H9 (cell line): ENCODE data around the gene DDO. TPM values are rescaled to one million over a fixed set of nuclear protein-coding genes. Genes with fewer than 3 reads are reported as not detected.

Experiments
- DNase-seq: peaks from one replicate; pipeline ENCODE4 v3.0.0-alpha.2; 2017
- H2AFZ ChIP-seq: one replicate; pipeline ENCODE4 v1.6.1; 2013; ENCODE audit warnings: mild to moderate bottlenecking, low read length, control low read depth, moderate library complexity
- H2AK5ac ChIP-seq: 2 replicates; pipeline ENCODE4 v1.6.1; 2013; ENCODE audit warnings: low read length, control low read depth, mixed read lengths; ENCODE audit not compliant: insufficient read length
- H2BK120ac ChIP-seq: one replicate; pipeline ENCODE4 v1.6.1; 2013; ENCODE audit warnings: low read depth, mild to moderate bottlenecking, low read length, control low read depth, inconsistent platforms; ENCODE audit not compliant: poor library complexity, severe bottlenecking
- H2BK12ac ChIP-seq: 2 replicates; pipeline ENCODE4 v1.6.1; 2013; ENCODE audit warnings: low read length, control low read depth, mixed read lengths, low read depth; ENCODE audit not compliant: insufficient read length
- H2BK15ac ChIP-seq: 2 replicates; pipeline ENCODE4 v1.6.1; 2013; ENCODE audit warnings: low read depth, low read length, control low read depth
- H2BK20ac ChIP-seq: one replicate; pipeline ENCODE4 v1.6.1; 2013; ENCODE audit warnings: low read depth, mild to moderate bottlenecking, low read length, control low read depth, inconsistent platforms; ENCODE audit not compliant: poor library complexity, severe bottlenecking
- H2BK5ac ChIP-seq: 2 replicates; pipeline ENCODE4 v1.6.1; 2013; ENCODE audit warnings: low read length, control low read depth, mixed read lengths; ENCODE audit not compliant: insufficient read length
- H3K14ac ChIP-seq: 2 replicates; pipeline ENCODE4 v1.6.1; 2013; ENCODE audit warnings: low read length, control low read depth; ENCODE audit not compliant: insufficient read depth
- H3K18ac ChIP-seq: 2 replicates; pipeline ENCODE4 v1.6.1; 2013; ENCODE audit warnings: low read depth, mild to moderate bottlenecking, mixed read lengths, low read length, control low read depth; ENCODE audit not compliant: insufficient read length
- H3K23ac ChIP-seq: 2 replicates; pipeline ENCODE4 v1.6.1; 2013; ENCODE audit warnings: low read length, control low read depth, mixed read lengths, low read depth; ENCODE audit not compliant: insufficient read length
- H3K23me2 ChIP-seq: 2 replicates; pipeline ENCODE4 v1.6.1; 2013; ENCODE audit warnings: low read depth, mild to moderate bottlenecking, mixed read lengths, low read length, control low read depth; ENCODE audit not compliant: insufficient read length, poor library complexity, severe bottlenecking
- H3K27ac ChIP-seq: 2 replicates; pipeline ENCODE4 v1.5.1; 2013; ENCODE audit warnings: low read length, control low read depth, mixed read lengths, low read depth; ENCODE audit not compliant: insufficient read length
- H3K27me3 ChIP-seq: 2 replicates; pipeline ENCODE4 v1.6.1; 2013; ENCODE audit warnings: low read length, control low read depth, inconsistent platforms; ENCODE audit not compliant: insufficient read depth
- H3K4ac ChIP-seq: 2 replicates; pipeline ENCODE4 v1.6.1; 2013; ENCODE audit warnings: low read depth, mild to moderate bottlenecking, control low read depth, inconsistent platforms, low read length, moderate library complexity
- H3K4me1 ChIP-seq: 2 replicates; pipeline ENCODE4 v1.6.1; 2013; ENCODE audit warnings: low read length, control low read depth, inconsistent platforms; ENCODE audit not compliant: insufficient read depth
- H3K4me2 ChIP-seq: 2 replicates; pipeline ENCODE4 v1.6.1; 2013; ENCODE audit warnings: low read length, control low read depth, mixed read lengths; ENCODE audit not compliant: insufficient read length, insufficient read depth
- H3K56ac ChIP-seq: 2 replicates; pipeline ENCODE4 v1.6.1; 2013; ENCODE audit warnings: low read depth, mild to moderate bottlenecking, mixed read lengths, low read length, control low read depth; ENCODE audit not compliant: insufficient read length
- H3K79me1 ChIP-seq: 2 replicates; pipeline ENCODE4 v1.6.1; 2013; ENCODE audit warnings: low read depth, mild to moderate bottlenecking, moderate library complexity, low read length, control low read depth, inconsistent platforms; ENCODE audit not compliant: insufficient read depth, poor library complexity, severe bottlenecking
- H3K79me2 ChIP-seq: 2 replicates; pipeline ENCODE4 v1.6.1; 2013; ENCODE audit warnings: low read length, control low read depth, inconsistent platforms; ENCODE audit not compliant: insufficient read depth
- H3K9ac ChIP-seq: 2 replicates; pipeline ENCODE4 v1.6.1; 2013; ENCODE audit warnings: low read length, control low read depth, mixed read lengths; ENCODE audit not compliant: insufficient read length; ENCODE audit errors: extremely low read depth
- H3K9me3 ChIP-seq: one replicate; pipeline ENCODE4 v1.6.1; 2013; ENCODE audit warnings: low read depth, low read length, inconsistent platforms; ENCODE audit not compliant: control insufficient read depth
- H3T11ph ChIP-seq: one replicate; pipeline ENCODE4 v1.6.1; 2013; ENCODE audit warnings: mild to moderate bottlenecking, low read length, control low read depth, inconsistent platforms
- H4K20me1 ChIP-seq: one replicate; pipeline ENCODE4 v1.6.1; 2013; ENCODE audit not compliant: control insufficient read depth, insufficient read length, insufficient read depth
- H4K5ac ChIP-seq: 2 replicates; pipeline ENCODE4 v1.6.1; 2013; ENCODE audit warnings: low read depth, mild to moderate bottlenecking, mixed read lengths, low read length, control low read depth; ENCODE audit not compliant: insufficient read length
- H4K8ac ChIP-seq: replicated peaks from 2 replicates; pipeline ENCODE4 v1.6.1; 2013; ENCODE audit warnings: low read length, control low read depth, mixed read lengths, low read depth; ENCODE audit not compliant: insufficient read length
- H4K91ac ChIP-seq: 2 replicates; pipeline ENCODE4 v1.6.1; 2013; ENCODE audit warnings: low read depth, mild to moderate bottlenecking, moderate library complexity, mixed read lengths, low read length, control low read depth; ENCODE audit not compliant: insufficient read length
- H3K27ac Mint-ChIP-seq, 3 experiments: 2 replicates in 2 of 3; 3 replicates in 1 of 3; pipeline ENCODE4 v1.8.0; 2020 to 2021; ENCODE audit warnings: mixed read lengths in 3 of 3, mild to moderate bottlenecking in 1 of 3, moderate library complexity in 1 of 3
- H3K27me3 Mint-ChIP-seq: 2 replicates; pipeline ENCODE4 v1.8.0; 2021; ENCODE audit warnings: low read depth, mild to moderate bottlenecking, moderate library complexity, mixed read lengths
- H3K36me3 Mint-ChIP-seq, 3 experiments: 2 replicates in 2 of 3; 3 replicates in 1 of 3; pipeline ENCODE4 v1.8.0; 2020 to 2021; ENCODE audit warnings: low read depth in 3 of 3, mixed read lengths in 3 of 3; ENCODE audit not compliant: insufficient read depth in 1 of 3
- H3K4me1 Mint-ChIP-seq, 2 experiments: 2 replicates each; pipeline ENCODE4 v1.8.0; 2020; ENCODE audit warnings: mixed read lengths in 2 of 2
- H3K4me3 Mint-ChIP-seq, 2 experiments: 2 replicates in 1 of 2; 3 replicates in 1 of 2; pipeline ENCODE4 v1.8.0; 2020 to 2021; ENCODE audit warnings: mild to moderate bottlenecking in 2 of 2, mixed read lengths in 2 of 2, moderate library complexity in 1 of 2
- H3K9me3 Mint-ChIP-seq, 2 experiments: 2 replicates in 1 of 2; 3 replicates in 1 of 2; pipeline ENCODE4 v1.8.0; 2020; ENCODE audit warnings: mild to moderate bottlenecking in 2 of 2, mixed read lengths in 2 of 2, moderate library complexity in 1 of 2
- CTCF ChIP-seq: fragments of 200-600 bp; sonication (generic); conservative IDR thresholded peaks from 3 replicates; pipeline ENCODE4 v1.8.0; 2021; ENCODE audit warnings: antibody characterized with exemption, mild to moderate bottlenecking
- whole genome bisulfite sequencing: extraction: QIAGEN DNeasy Blood & Tissue Kit; methylation state at CpG from one replicate; pipeline ENCODE4 v1.1.7; 2013; ENCODE audit warnings: missing lambda C conversion rate, low lambda C conversion rate, mixed read lengths; ENCODE audit not compliant: insufficient read length; ENCODE audit errors: extremely low coverage; 5-methylcytosine and 5-hydroxymethylcytosine counted together
- total RNA-seq: library from RNA; stranded (reverse); gene quantifications from 2 replicates; pipeline ENCODE4 v1.2.1, GENCODE V29; 2021

The DDO gene
- total RNA-seq, 1 experiment from 2014 or later = not detected

GRCh38 chr6:110449541-110449895 is 34.1 kb upstream of the DDO start:
- H3K9me3 Mint-ChIP-seq = peaks cover 0 to 2% of the 10 kb centered on the region in 2 experiments; a peak in 1 of 5 replicates
- TF ChIP-seq CTCF = no peak
- H3K27me3 Mint-ChIP-seq = no peaks in the 10 kb centered on the region; the same call in 1 of the 2 replicates
- Histone ChIP-seq H2AFZ (no peak overlapping the region), H3K23me2 (no peaks in the 10 kb centered on the region), H4K5ac (no peak overlapping the region), H3K9ac (no peak overlapping the region), H2BK5ac (no peak overlapping the region), H3K18ac (no peak overlapping the region), H4K91ac (no peak overlapping the region), H3K4me2 (no peak overlapping the region), H3K27ac (no peak overlapping the region), H3K9me3 (no peaks in the 10 kb centered on the region), H3K4me1 (no peaks in the 10 kb centered on the region), H3K79me2 (no peaks in the 10 kb centered on the region), H3K4ac (no peak overlapping the region), H3K14ac (no peak overlapping the region), H3K56ac (no peak overlapping the region), H4K20me1 (no peaks in the 10 kb centered on the region), H3K23ac (no peak overlapping the region), H2BK15ac (no peak overlapping the region), H2BK20ac (no peak overlapping the region), H3K79me1 (no peaks in the 10 kb centered on the region), H2AK5ac (no peak overlapping the region), H3T11ph (no peak overlapping the region), H2BK12ac (no peak overlapping the region), H3K27me3 (no peaks in the 10 kb centered on the region), H2BK120ac (no peak overlapping the region), H4K8ac (no peak overlapping the region)
- H3K4me1 Mint-ChIP-seq = peaks cover 0 to 7% of the 10 kb centered on the region in 2 experiments; a peak in 2 of 4 replicates
- WGBS = no CpG with 5 or more reads among the region's 4 CpGs
- H3K36me3 Mint-ChIP-seq = no peaks in the 10 kb centered on the region; a peak in 1 of 7 replicates
- H3K27ac Mint-ChIP-seq = no peak overlapping the region
- H3K4me3 Mint-ChIP-seq = no peak overlapping the region
- DNase-seq = no peak
